ENCODE data around the gene TCF15. TPM values are rescaled to one million over a fixed set of nuclear protein-coding genes. Genes with fewer than 3 reads are reported as not detected.

Gene TCF15
- total and polyA plus RNA-seq, 4 donors, result 0.58 to 1.0 TPM; not detected in 2

GRCh38 chr20:560680-561079 lies 49.4 kb downstream of the TCF15 start:
- Histone ChIP-seq H3K27me3 (ENCODE audit: control insufficient read depth in 1 of 2, insufficient read depth in 2 of 2, low read length in 1 of 2) (peaks cover 0 to 2% of the 10 kb centered on the region in 2 donors), H3K4me3 (ENCODE audit: low read length in 2 of 2) (no peak overlapping the region), H3K36me3 (ENCODE audit: control insufficient read depth in 1 of 2, insufficient read depth in 2 of 2, low read length in 1 of 2) (no peaks in the 10 kb centered on the region), H3K4me1 (ENCODE audit: control insufficient read depth in 1 of 2, insufficient read depth in 2 of 2, low read length in 2 of 2) (no peaks in the 10 kb centered on the region), H3K27ac (ENCODE audit: low read depth in 1 of 2, low read length in 2 of 2) (no peak overlapping the region), H3K9me3 (ENCODE audit: control insufficient read depth, low read length) (no peaks in the 10 kb centered on the region)
- 41 to 45% methylated on average over 2 of the region's 2 CpGs for WGBS, 2 donors
- no peak for ATAC-seq (ENCODE audit: low FRiP score)
- intact Hi-C loops (cut with DNase I), result loop anchor here (1.0 to 10.0 kb wide), 4 partner anchors 84 to 179 kb away; no protein-coding TSS in a partner anchor
- no peak for DNase-seq

- no peak for ATAC-seq (ENCODE audit: low FRiP score)
- H3K27me3 ChIP-seq (ENCODE audit: control insufficient read depth in 1 of 2, insufficient read depth in 2 of 2, low read length in 1 of 2), result peaks cover 0 to 5% of the 10 kb centered on the region in 2 donors
- H3K9me3 ChIP-seq (ENCODE audit: control insufficient read depth, low read length), result no peaks in the 10 kb centered on the region
- no peak overlapping the region for H3K27ac ChIP-seq (ENCODE audit: low read depth in 1 of 2, low read length in 2 of 2)
- no peaks in the 10 kb centered on the region for H3K36me3 ChIP-seq (ENCODE audit: control insufficient read depth in 1 of 2, insufficient read depth in 2 of 2, low read length in 1 of 2)
- 70 to 78% methylated on average over 3 of the region's 3 CpGs for WGBS, 2 donors
- H3K4me1 ChIP-seq (ENCODE audit: control insufficient read depth in 1 of 2, insufficient read depth in 2 of 2, low read length in 2 of 2), result no peaks in the 10 kb centered on the region
- intact Hi-C loops (cut with DNase I), result no loop called here
- H3K4me3 ChIP-seq (ENCODE audit: low read length in 2 of 2), result no peak overlapping the region
- no peak for DNase-seq
Measured at GRCh38 chr20:558117-558516, 52.0 kb downstream of the TCF15 start.

GRCh38 chr20:556984-557383 lies 53.1 kb downstream of the TCF15 start:
- Histone ChIP-seq H3K4me1 (ENCODE audit: control insufficient read depth in 1 of 2, insufficient read depth in 2 of 2, low read length in 2 of 2) (no peaks in the 10 kb centered on the region), H3K9me3 (ENCODE audit: control insufficient read depth, low read length) (no peaks in the 10 kb centered on the region), H3K27me3 (ENCODE audit: control insufficient read depth in 1 of 2, insufficient read depth in 2 of 2, low read length in 1 of 2) (peaks cover 0 to 5% of the 10 kb centered on the region in 2 donors), H3K4me3 (ENCODE audit: low read length in 2 of 2) (no peak overlapping the region), H3K36me3 (ENCODE audit: control insufficient read depth in 1 of 2, insufficient read depth in 2 of 2, low read length in 1 of 2) (no peaks in the 10 kb centered on the region), H3K27ac (ENCODE audit: low read depth in 1 of 2, low read length in 2 of 2) (no peak overlapping the region)
- ATAC-seq (ENCODE audit: low FRiP score), result no peak
- DNase-seq, result no peak
- 95 to 100% methylated on average over 2 of the region's 2 CpGs for WGBS, 2 donors
- intact Hi-C loops (cut with DNase I), result no loop called here

GRCh38 chr20:555976-556385 lies 54.1 kb downstream of the TCF15 start:
- H3K36me3 ChIP-seq (ENCODE audit: control insufficient read depth in 1 of 2, insufficient read depth in 2 of 2, low read length in 1 of 2), result no peaks in the 10 kb centered on the region
- DNase-seq, result no peak
- intact Hi-C loops (cut with DNase I), result no loop called here
- ATAC-seq (ENCODE audit: low FRiP score), result no peak
- H3K4me1 ChIP-seq (ENCODE audit: control insufficient read depth in 1 of 2, insufficient read depth in 2 of 2, low read length in 2 of 2), result no peaks in the 10 kb centered on the region
- H3K27me3 ChIP-seq (ENCODE audit: control insufficient read depth in 1 of 2, insufficient read depth in 2 of 2, low read length in 1 of 2), result peaks cover 0 to 5% of the 10 kb centered on the region in 2 donors
- H3K9me3 ChIP-seq (ENCODE audit: control insufficient read depth, low read length), result no peaks in the 10 kb centered on the region
- WGBS, 2 donors, result 23 to 33% methylated on average over 6 of the region's 6 CpGs
- no peak overlapping the region for H3K4me3 ChIP-seq (ENCODE audit: low read length in 2 of 2)
- no peak overlapping the region for H3K27ac ChIP-seq (ENCODE audit: low read depth in 1 of 2, low read length in 2 of 2)

Other genes starting within 250 kb of the TCF15 start
- 1 to 10 TPM; 2.9 to 3.7 TPM for gene TRIB3, start 229.5 kb downstream of the TCF15 start, total RNA-seq
- gene TRIB3, start 229.5 kb downstream of the TCF15 start, polyA plus RNA-seq, result 1 to 10 TPM; 2.0 to 3.1 TPM
- 10 to 100 TPM; 52.8 to 70.0 TPM for gene RBCK1, start 202.0 kb downstream of the TCF15 start, total RNA-seq
- 100 to 1,000 TPM in 1 of 2 donors, 10 to 100 TPM in 1; 64.1 to 118 TPM for gene RBCK1, start 202.0 kb downstream of the TCF15 start, polyA plus RNA-seq
- 10 to 100 TPM; 27.2 to 39.1 TPM for gene TBC1D20, start 147.8 kb downstream of the TCF15 start, total RNA-seq
- 10 to 100 TPM in 1 of 2 donors, 1 to 10 TPM in 1; 9.5 to 27.2 TPM for gene TBC1D20, start 147.8 kb downstream of the TCF15 start, polyA plus RNA-seq
- 10 to 100 TPM; 73.5 to 98.2 TPM for gene CSNK2A1, start 66.5 kb downstream of the TCF15 start, total RNA-seq
- gene CSNK2A1, start 66.5 kb downstream of the TCF15 start, polyA plus RNA-seq, result 10 to 100 TPM; 23.4 to 27.8 TPM
- 10 to 100 TPM; 17.7 to 18.5 TPM for gene SRXN1, start 42.9 kb upstream of the TCF15 start, total RNA-seq
- gene SRXN1, start 42.9 kb upstream of the TCF15 start, polyA plus RNA-seq, result 10 to 100 TPM; 12.5 to 20.2 TPM
- not detected for gene SCRT2, start 65.5 kb upstream of the TCF15 start, total RNA-seq
- gene SCRT2, start 65.5 kb upstream of the TCF15 start, polyA plus RNA-seq, result not detected
- gene SLC52A3, start 158.2 kb upstream of the TCF15 start, total RNA-seq, result under 1 TPM; 0.69 to 0.78 TPM
- gene SLC52A3, start 158.2 kb upstream of the TCF15 start, polyA plus RNA-seq, result under 1 TPM in 1 of 2 donors, not detected in 1; 0.25 TPM
- 1 to 10 TPM; 3.6 to 7.0 TPM for gene FAM110A, start 223.4 kb upstream of the TCF15 start, total RNA-seq
- gene FAM110A, start 223.4 kb upstream of the TCF15 start, polyA plus RNA-seq, result 1 to 10 TPM; 2.9 to 3.1 TPM

Measured in aorta (tissue), 5 donors.